ENCODE measurements around the gene SLCO2A1.

- no peak for TF ChIP-seq POLR2AphosphoS5 (IDR thresholded peaks at IDR 0.05)
- TF ChIP-seq POLR2A (IDR thresholded peaks at IDR 0.05) = no peak
Observed at GRCh38 chr3:133887074-133887802, 142.5 kb downstream of the SLCO2A1 start.
